GM06990 (cell line): ENCODE data around the gene CCDC170.

Experiments
- DNase-seq: peaks from one replicate; pipeline ENCODE4 v3.0.0-alpha.2; 2011; ENCODE audit not compliant: insufficient read length; ENCODE audit errors: extremely low read depth
- H3K27me3 ChIP-seq: replicated peaks from 2 replicates; pipeline ENCODE4 v1.6.0; 2011; ENCODE audit warnings: low read length; ENCODE audit not compliant: control insufficient read depth, insufficient read depth
- H3K36me3 ChIP-seq: 2 replicates; pipeline ENCODE4 v1.5.1; 2011; ENCODE audit warnings: low read length; ENCODE audit not compliant: control insufficient read depth, insufficient read depth
- H3K4me3 ChIP-seq: replicated peaks from 2 replicates; pipeline ENCODE4 v1.5.1; 2011; ENCODE audit warnings: low read depth, mild to moderate bottlenecking, control low read depth, low read length
- CTCF ChIP-seq: IDR thresholded peaks from 2 replicates; pipeline ENCODE4 v1.5.1; 2011; ENCODE audit warnings: low read length, control low read depth, mild to moderate bottlenecking, inconsistent platforms; ENCODE audit not compliant: insufficient read depth, poor library complexity, severe bottlenecking

Gene CCDC170

GRCh38 chr6:151523034-151523433 is 29.2 kb downstream of the CCDC170 start:
- Histone ChIP-seq H3K4me3 (no peak overlapping the region), H3K36me3 (no peaks in the 10 kb centered on the region), H3K27me3 (no peaks in the 10 kb centered on the region)
- no peak for DNase-seq
- TF ChIP-seq CTCF = no peak

GRCh38 chr6:151524059-151524458 is 30.2 kb downstream of the CCDC170 start:
- no peak overlapping the region for H3K4me3 ChIP-seq
- no peak for TF ChIP-seq CTCF
- no peak for DNase-seq
- H3K36me3 ChIP-seq = no peaks in the 10 kb centered on the region
- H3K27me3 ChIP-seq = no peaks in the 10 kb centered on the region

- Histone ChIP-seq H3K36me3 (no peaks in the 10 kb centered on the region), H3K4me3 (no peak overlapping the region), H3K27me3 (no peaks in the 10 kb centered on the region)
- TF ChIP-seq CTCF = no peak
- no peak for DNase-seq
These were observed 40.8 kb downstream of the CCDC170 start for GRCh38 chr6:151534576-151534975.

- no peak for TF ChIP-seq CTCF
- no peaks in the 10 kb centered on the region for H3K36me3 ChIP-seq
- no peak for DNase-seq
- H3K4me3 ChIP-seq = no peak overlapping the region
- no peaks in the 10 kb centered on the region for H3K27me3 ChIP-seq
These were observed 41.8 kb downstream of the CCDC170 start for GRCh38 chr6:151535476-151536187.

- DNase-seq = no peak
- Histone ChIP-seq H3K36me3 (no peaks in the 10 kb centered on the region), H3K27me3 (no peaks in the 10 kb centered on the region), H3K4me3 (no peak overlapping the region)
- TF ChIP-seq CTCF = no peak
These were observed 42.3 kb downstream of the CCDC170 start for GRCh38 chr6:151536188-151536479.

GRCh38 chr6:151537556-151537955 is 43.7 kb downstream of the CCDC170 start:
- TF ChIP-seq CTCF = no peak
- Histone ChIP-seq H3K27me3 (no peaks in the 10 kb centered on the region), H3K4me3 (no peak overlapping the region), H3K36me3 (no peaks in the 10 kb centered on the region)
- DNase-seq = no peak
